ENCODE data around the gene ZNF521.

ZNF521 gene

DNA sequence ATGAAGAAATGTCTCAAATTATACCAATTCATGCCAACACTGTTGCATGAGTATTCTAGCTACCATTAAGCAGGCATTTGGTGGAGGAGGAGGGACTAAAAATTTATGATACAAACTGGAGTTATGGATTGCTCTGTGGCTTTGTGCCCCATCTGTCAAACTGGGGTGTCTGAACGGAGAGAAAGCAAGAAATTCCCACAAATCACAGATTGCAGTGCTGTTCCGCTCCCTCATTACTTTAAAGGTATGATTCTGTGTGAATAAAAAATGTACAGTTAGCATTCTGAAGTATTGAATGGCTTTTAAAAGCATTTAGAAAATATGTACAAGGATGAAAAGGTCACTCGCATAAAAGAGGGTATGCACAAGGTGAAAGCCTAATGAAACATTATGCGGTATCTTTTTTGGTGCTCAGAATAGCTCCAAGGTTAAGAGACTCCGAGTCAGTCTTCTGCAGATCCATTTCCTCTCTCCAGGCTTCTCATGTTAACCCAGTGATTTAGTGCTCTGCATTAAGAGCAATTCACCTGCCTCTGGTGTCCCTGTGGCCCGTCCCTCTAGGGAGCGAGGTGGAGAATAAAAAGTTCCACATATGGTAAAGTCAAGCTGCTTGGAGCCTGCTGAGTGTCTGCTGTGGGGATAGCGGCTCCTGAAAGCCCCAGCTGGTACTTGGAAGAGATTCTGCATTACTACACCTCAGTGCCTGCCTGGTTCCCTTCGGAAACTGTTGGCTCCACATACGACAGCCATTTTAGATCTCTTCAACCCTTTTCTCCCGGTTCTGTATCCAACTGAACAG is 184.2 kb downstream of the ZNF521 start:
- no peak for DNase-seq (ENCODE audit: low spot score)

- DNase-seq (ENCODE audit: low spot score), result no peak
These were observed 185.9 kb downstream of the ZNF521 start for GRCh38 chr18:25166113-25166512.

DNA sequence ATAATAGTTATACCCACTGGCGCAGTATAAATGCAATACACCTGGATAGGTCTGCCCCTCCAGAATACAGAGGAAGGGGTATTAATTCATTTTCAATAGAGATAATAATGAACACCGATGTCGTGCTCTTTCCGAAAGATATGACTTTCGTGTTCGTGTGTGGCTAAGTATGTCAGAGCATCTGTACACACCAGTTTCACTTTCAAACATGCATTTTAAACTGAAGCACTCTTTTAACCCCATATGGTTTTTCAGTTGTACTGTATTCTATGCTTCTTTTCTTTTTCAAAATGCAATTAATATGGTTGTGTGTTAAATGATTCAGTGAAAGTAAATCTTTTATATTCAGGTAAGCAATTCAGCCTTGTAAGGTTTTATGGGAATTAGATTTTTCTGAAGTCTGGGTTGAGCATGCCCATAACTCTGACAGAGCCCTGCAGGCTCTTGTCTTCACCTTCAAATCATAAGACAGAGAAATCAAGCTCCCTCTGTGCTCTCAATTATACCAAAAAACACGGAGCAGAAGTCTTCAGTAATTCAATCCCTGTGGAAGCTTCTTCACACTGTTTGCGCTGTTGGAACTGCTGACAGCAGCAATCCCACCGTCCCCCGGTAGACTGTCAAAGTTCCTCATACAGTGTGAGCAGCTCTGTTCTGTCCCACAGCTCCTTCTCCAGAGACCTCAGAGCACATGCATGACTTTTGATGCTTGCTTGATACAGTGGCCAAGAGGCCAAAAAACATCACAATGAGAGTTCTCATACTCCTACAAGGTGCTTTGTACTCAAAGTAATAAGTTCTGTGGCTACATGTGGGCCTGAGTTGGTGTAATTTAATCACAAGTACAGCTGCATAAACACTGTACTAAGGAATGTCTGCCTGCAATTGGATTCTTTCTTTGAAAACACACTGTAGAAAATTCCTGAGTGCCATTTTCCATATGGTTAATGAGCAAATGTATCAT is 186.8 kb downstream of the ZNF521 start:
- DNase-seq (ENCODE audit: low spot score), result no peak

DNA sequence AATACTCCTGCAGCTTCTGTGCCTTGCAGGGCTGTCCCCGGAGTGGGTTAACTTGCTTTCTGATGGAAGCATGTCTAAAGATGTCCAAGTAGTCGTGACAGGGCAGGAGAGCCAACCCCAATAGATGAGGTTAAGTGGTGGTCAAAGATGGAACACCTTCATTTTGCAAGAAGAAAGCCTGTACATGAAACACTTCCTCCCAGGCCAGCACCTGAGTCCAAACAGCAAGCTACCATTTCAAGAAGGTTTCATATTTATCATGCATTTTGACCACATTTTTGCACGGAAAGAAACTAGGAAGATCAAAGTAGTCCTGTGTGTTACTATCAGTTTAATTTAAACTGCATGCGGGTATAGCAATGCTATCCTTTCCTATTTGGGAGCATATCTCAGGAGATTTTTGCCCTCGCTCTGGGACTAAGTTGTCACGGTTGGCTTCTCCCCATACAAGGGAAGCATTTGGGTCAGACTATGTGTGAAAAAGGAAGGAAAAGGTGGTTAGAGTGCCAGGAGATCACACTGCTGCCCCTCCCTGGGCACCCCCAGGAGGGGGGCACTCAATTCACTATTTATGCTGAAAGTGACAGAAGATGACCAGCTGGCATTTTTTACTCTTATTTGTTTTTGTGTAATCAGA is 187.6 kb downstream of the ZNF521 start:
- no peak for DNase-seq (ENCODE audit: low spot score)

DNA sequence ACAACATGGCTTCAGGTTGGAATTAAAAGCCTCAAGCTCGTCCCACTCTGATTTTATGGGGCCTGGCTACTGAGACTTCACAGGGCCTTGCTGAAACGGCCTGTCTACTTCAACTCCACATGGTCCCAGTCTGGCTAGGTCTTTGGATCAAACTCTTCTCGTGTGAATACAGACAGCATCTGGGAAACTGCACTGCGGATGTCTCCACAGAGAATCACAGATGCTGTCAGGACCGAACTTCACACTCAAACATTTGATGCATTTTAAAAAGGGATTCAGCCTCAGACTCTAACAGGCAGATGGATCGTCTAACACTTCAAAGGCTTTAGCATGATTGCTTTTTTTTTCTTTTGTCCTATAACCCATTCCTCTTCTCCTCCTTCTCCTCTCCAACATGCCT is 198.5 kb downstream of the ZNF521 start:
- no peak for DNase-seq (ENCODE audit: low spot score)

DNA sequence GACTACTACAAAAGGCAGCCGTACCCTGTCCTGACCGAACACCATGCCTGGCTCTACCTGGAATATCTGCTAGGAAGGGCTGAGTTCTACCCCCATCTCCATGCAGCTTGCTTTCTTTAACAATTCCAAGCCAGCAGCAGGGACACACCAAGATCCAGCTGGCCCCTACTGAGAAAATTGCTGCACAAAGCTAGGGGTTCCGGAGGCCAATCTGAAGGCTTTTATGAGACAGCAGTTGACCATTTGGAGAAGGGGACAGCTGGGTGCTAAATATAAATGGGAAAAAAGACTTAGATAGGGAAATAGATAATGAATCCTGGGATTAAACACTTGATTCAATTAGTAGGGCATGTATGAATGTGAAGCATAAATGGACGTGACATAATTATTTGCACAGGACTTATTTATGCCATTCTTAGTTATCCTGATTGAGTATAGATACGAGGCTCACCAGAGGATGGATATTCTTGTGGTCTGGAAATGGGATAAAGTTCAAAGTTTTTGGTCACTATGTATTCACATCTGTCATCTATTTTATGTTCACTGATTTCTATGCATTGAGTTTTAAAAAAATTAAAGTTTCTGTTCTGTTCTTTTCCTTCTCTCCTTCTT is 204.0 kb downstream of the ZNF521 start:
- no peak for DNase-seq (ENCODE audit: low spot score)

DNA sequence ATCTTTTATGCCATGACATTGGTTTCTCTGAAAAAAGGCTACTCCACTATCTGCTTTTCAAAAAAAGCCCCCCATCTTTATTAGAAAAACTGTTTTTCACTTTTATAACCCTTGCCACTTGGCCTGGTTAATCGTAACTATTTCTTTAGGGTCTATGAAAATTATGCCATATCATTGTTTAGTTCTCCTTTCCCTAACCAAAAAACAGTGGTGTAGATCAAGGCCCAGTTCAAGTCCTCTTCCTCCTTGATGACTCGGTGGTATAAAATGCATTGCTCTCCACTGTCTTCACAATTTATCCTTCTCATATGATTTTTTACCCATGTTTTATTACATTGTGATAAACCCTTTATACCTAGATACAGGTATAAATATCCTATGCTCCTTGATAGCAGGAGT is 205.5 kb downstream of the ZNF521 start:
- no peak for DNase-seq (ENCODE audit: low spot score)

GRCh38 chr18:25145731-25146511 is 206.0 kb downstream of the ZNF521 start:
- DNase-seq (ENCODE audit: low spot score), result no peak

DNA sequence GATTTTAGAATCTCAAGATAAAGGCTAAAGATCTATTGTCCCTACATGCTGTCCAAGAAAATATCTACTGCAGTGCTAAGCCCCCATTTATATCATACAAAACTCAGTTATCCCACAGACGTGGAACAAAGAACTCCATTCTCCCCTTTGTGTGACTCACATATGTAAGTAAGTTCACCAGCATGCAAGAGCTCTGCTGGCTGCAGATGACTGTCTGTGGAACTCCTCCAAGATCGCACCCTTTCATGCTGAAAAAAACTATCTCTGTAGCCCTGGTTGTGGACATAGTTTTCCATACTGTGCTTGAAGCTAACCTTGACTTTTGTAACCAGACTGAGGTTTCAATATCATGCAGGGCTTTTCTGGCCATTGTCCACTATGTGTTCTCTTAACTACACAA is 207.1 kb downstream of the ZNF521 start:
- DNase-seq (ENCODE audit: low spot score), result no peak

- no peak for DNase-seq (ENCODE audit: low spot score)
These were observed 210.1 kb downstream of the ZNF521 start for GRCh38 chr18:25141886-25142285.

- DNase-seq (ENCODE audit: low spot score), result no peak
These were observed 210.6 kb downstream of the ZNF521 start for GRCh38 chr18:25141399-25141798.

DNA sequence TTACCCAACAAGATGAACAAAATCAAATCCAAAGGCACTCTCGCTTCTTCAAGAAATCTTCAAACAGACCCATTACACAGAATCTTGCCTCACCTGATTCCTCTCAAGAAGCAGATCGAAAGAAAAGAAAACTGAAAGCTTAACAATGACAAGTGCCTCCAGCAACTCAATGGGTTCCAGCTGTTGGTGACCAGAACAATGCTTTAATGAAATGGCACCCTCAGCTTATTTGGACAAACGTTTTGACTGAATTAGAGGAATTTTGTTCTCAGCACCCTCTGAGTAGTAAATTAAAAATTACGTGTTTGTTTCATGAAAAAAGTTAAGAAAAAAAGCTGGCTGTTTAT is 211.0 kb downstream of the ZNF521 start:
- DNase-seq (ENCODE audit: low spot score), result no peak

- DNase-seq (ENCODE audit: low spot score), result no peak
These were observed 211.6 kb downstream of the ZNF521 start for GRCh38 chr18:25140124-25140961.

- DNase-seq (ENCODE audit: low spot score), result no peak
These were observed 214.8 kb downstream of the ZNF521 start for GRCh38 chr18:25137197-25137472.

- DNase-seq (ENCODE audit: low spot score), result no peak
These were observed 215.4 kb downstream of the ZNF521 start for GRCh38 chr18:25136416-25137196.

DNA sequence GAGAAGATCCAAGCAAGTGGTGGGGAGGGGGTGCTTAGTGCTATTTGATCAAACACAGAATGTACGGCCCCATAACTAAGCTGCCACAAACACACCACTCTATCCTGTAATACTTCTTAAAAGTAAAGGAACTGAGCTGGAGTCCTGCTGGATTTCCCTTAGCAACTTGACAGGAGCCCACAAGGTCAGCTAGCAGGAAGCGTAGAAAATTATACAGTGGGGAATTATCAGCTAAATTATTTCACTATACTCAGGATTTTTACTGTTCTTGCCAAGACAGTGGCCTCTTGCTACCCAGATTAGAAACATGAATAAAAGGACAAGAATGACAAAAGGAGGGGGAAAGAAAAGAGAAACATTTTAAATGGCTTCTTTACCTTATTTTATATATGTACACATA is 217.1 kb downstream of the ZNF521 start:
- DNase-seq (ENCODE audit: low spot score), result no peak

GRCh38 chr18:25133879-25134278 is 218.1 kb downstream of the ZNF521 start:
- DNase-seq (ENCODE audit: low spot score), result no peak

DNA sequence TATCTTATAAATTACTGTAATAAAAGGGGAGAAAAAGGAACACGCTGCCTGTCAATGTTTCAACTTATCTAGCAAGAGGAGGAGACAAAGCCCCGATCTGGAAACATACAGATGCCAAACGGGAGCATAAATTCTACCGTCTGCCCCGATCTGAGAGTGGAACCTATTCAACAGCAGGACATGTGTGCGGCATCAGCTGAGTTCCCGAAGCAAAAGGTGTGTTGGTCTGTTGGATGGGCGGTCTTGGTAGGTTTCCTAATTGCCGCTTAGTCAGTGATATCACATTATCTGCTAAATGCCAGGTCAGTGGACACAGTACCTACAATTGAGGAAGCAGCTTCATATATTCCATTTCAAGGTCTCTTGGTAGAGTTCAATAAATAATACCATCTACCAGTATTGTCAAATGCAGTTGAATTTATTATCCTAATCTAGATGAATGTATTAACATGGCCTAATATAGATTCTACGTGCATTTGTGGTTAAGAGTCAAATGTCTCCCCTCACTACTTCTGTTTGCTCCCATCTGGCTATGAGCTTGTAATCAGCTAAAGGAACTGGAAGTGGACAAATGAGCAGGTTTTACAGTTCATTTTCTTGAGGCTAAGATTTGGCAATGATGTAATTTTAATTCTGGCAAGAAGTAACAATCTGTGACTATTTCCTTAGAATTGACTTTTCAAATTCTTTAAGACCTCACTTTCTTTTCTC is 219.0 kb downstream of the ZNF521 start:
- DNase-seq (ENCODE audit: low spot score), result no peak

DNA sequence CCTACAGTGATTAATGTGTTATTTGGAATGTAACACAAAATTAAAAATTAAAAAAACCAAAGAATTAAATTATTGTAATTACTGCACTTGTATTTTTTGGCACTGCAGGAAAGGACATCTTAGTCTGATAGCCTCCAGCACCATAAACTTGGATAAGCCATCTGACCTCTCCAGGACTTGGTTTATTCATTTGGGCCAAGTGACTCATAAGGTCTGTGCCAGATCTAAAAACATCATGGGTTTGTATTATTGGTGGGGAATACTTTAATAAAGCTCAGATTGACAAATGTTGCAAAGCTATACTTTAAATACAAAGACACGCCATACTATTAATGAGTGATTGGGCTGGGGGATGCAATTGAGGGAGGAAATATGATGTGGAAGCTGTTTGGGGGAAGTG is 225.2 kb downstream of the ZNF521 start:
- DNase-seq (ENCODE audit: low spot score), result no peak
